Stimulated activated CD8-positive, alpha-beta memory T cell treated with anti-CD3 and anti-CD28 coated beads, Interleukin-7, amount 100 ng/mL, for 48 hours (primary cell): ENCODE results near the gene FICD.
A peak's percentile ranks its signal among the peaks of the same experiment; 100 is the strongest.

Source experiments
- DNase-seq, 2 donors: peaks; one replicate each; pipeline ENCODE4 v3.0.0-alpha.2; 2020; ENCODE audit warnings: low read depth in 1 of 2; ENCODE audit errors: extremely low read depth in 1 of 2

The FICD gene

DNA sequence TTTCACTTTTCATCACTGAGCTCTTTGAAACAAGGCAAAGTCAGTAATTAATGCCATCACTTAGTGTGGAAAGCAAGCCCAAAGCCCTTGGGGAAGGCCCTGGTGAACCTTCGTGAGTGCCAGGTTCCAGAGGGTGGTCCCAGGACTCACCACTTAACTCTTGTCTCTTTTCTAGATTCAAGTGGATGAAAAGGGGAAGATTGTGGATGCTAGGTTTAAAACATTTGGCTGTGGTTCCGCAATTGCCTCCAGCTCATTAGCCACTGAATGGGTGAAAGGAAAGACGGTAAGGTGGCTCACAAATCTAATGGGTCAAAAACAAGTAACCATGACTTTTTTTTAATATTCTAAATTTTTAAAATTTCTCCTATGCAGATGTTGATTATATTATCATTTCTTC lies 50.1 kb downstream of the FICD start:
- DNase-seq: no peak

GRCh38 chr12:108565976-108566375 lies 50.9 kb downstream of the FICD start:
- DNase-seq: peak in 1 of 2 donors; percentile 50

DNA sequence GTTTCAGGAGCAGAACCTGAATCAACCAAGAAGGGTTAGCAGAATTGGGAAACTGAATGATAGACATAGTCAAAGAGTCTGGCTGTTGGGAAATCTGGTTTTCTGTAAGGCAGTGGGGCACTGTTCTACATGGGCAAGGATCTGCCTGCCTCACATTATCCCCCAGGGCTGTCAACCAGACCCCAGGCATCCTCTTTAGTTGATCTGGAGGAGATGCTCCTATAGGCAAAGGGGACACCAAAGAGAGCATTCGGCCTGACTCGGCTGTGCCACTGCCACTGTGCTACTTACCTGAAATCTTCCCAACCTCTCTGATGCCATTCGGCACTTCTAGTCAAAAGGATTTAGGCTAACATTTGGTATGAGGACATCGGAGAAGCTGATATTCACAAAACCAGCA lies 51.4 kb downstream of the FICD start:
- DNase-seq: no peak

DNA sequence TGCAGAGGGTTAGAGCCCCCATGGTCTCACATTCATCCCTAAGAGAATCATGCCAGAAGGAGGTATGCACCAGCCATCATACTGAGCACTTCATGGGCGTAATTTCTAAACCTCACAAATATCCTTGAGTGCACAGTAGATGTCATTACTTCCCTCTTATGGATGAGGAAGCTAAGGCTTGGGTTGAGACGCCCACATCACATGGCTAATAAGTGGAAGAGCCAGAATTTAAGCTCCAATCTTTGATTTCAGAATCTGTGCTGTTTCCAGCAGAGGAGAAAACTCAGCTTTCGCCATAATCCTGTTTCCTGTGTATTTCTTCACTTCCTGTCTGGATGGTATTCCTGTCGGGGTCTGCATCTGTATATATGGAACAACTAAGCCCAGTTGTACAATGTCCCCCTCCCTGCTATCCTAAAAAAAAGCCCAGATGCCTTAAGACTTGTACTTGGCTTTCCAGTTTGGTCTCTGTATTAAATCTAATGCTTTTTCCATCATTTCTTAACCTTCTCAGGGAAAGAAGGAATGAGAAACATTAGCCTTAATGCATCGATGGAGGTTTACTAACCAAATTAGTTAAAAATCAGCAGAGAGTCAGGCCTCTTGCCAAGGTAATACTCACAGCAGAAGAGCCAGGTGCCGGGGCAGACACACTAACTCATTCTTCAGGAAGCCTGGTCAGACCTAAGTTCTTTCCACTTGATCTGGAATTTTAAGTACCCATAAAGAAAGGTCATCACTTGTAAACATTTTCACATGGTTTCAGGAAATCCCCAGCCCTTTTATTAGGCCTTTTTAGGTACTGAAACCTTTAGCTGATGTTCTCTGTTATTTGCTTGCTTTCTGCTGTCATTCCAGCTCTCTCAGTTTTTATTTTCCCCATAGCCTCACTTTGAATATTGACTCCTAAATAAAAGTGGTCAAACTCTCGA lies 52.6 kb downstream of the FICD start:
- no peak for DNase-seq

DNA sequence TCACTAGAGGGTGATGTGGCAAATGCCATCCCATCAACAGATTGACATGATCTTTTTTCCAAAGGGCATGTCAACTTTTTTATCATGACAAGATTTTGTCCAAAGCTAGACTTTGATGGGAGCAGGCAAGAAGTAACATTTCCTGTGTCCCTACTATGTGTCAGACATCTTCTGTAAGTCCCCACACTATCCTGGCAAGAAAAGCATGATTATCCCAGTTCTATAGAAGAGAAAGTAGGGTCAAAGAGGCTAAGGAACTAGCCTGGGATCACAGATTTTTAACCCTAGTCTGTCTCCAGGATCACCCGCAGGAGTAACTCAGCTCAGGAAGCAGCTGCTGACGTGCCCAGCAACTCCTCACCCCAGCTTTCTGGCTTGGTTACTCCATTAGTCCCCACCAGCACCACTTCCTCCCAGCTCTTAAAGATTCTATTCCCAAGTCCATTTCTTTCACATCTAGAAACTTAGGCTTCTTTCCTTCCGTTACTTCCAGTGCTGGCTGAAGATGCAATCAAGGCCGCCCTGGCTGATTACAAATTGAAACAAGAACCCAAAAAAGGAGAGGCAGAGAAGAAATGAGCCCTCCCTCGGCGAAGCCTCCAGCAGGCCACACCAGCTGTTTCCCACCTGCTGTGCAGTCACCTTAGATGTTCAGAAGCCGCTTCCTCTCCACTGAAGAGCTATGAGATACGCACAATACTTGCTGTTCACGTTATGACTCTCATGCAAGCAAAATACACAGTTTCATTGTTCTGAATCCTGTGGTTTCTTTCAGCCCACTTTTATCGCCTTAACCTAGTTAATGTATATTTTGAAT lies 53.5 kb downstream of the FICD start:
- DNase-seq: peak in 1 of 2 donors; percentile 72
